ENCODE data around the gene PTS.

PTS gene

GRCh38 chr11:112226062-112226830, at the start of gene PTS:
Gene PTS (plus strand): TSS chr11:112226428. CDS start chr11:112226444, 16 bp downstream.
- peak within 1 kb of the TSS; percentile 90 for H3K4me3 ChIP-seq (ENCODE audit: low read depth, low read length)
- no peak for TF ChIP-seq CTCF (conservative IDR thresholded peaks at IDR 0.05; ENCODE audit: low read depth, low read length)
- peak; percentile 91 for DNase-seq (ENCODE audit: low read depth)

GRCh38 chr11:112177589-112177988, 48.6 kb upstream of the PTS start:
- DNase-seq (ENCODE audit: low read depth) = no peak
- no peak for TF ChIP-seq CTCF (conservative IDR thresholded peaks at IDR 0.05; ENCODE audit: low read depth, low read length)
- H3K4me3 ChIP-seq (ENCODE audit: low read depth, low read length) = no peak overlapping the region

GRCh38 chr11:112178428-112178827, 47.8 kb upstream of the PTS start:
- H3K4me3 ChIP-seq (ENCODE audit: low read depth, low read length) = no peak overlapping the region
- no peak for DNase-seq (ENCODE audit: low read depth)
- TF ChIP-seq CTCF (conservative IDR thresholded peaks at IDR 0.05; ENCODE audit: low read depth, low read length) = no peak

DNA sequence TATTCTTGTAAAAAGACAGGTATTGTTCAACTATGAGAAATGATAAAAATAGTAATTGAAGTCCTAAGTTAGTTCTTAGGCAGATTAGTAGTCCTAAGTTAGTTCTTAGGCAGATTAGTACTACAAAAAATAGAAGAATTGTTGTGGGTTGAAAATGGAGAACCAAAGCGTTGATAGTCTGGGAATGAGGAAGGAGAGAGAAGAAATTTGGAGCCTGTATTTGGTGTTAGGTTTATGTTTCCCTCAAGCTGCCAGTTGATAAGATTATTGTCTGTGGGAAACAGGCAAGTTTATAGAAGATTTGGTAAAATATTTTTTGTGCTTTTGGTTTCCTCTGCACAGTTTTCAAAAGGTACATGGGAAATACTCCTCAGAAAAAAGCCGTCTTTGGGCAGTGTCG, 47.3 kb upstream of the PTS start:
- TF ChIP-seq CTCF (conservative IDR thresholded peaks at IDR 0.05; ENCODE audit: low read depth, low read length) = no peak
- no peak overlapping the region for H3K4me3 ChIP-seq (ENCODE audit: low read depth, low read length)
- no peak for DNase-seq (ENCODE audit: low read depth)

- no peak overlapping the region for H3K4me3 ChIP-seq (ENCODE audit: low read depth, low read length)
- no peak for TF ChIP-seq CTCF (conservative IDR thresholded peaks at IDR 0.05; ENCODE audit: low read depth, low read length)
- DNase-seq (ENCODE audit: low read depth) = no peak
Measured at GRCh38 chr11:112179601-112180000, 46.6 kb upstream of the PTS start.

GRCh38 chr11:112182867-112183266, 43.4 kb upstream of the PTS start:
- H3K4me3 ChIP-seq (ENCODE audit: low read depth, low read length) = no peak overlapping the region
- no peak for DNase-seq (ENCODE audit: low read depth)
- no peak for TF ChIP-seq CTCF (conservative IDR thresholded peaks at IDR 0.05; ENCODE audit: low read depth, low read length)

DNA sequence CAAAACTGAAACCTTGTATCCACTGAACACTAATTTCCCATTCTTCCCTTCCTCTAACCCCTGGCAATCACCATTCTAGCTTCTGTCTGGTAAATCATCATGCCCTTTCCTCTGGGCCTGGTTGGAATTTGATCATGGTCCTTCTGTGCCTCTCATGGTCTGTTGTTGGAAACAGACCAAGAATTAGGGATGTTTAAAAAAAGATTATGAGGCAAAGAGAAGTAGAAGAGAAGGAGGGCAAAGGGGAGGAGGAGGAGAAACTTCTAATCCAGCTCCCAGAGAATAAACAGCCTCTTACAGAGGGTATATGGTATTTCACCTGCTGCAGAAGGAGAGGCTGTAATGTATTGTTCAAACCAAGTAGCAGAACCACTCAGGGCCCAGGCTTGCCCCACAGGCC, 40.3 kb upstream of the PTS start:
- no peak for TF ChIP-seq CTCF (conservative IDR thresholded peaks at IDR 0.05; ENCODE audit: low read depth, low read length)
- DNase-seq (ENCODE audit: low read depth) = no peak
- no peak overlapping the region for H3K4me3 ChIP-seq (ENCODE audit: low read depth, low read length)

All from choroid plexus epithelial cell (primary cell).